Amygdala (tissue), 56 donors: ENCODE data around the gene CHST11.

Experiments
- DNase-seq, 56 donors: peaks; one replicate each; lab custom pipeline; 2025; lab: John Stamatoyannopoulos, UW

CHST11 gene

GRCh38 chr12:104659058-104659457 is 202.3 kb downstream of the CHST11 start:
- no peak for DNase-seq

GRCh38 chr12:104662203-104662602 is 205.5 kb downstream of the CHST11 start:
- no peak for DNase-seq

- no peak for DNase-seq
These were observed 206.2 kb downstream of the CHST11 start for GRCh38 chr12:104662908-104663307.

GRCh38 chr12:104664351-104664750 is 207.6 kb downstream of the CHST11 start:
- DNase-seq: no peak

- no peak for DNase-seq
These were observed 208.5 kb downstream of the CHST11 start for GRCh38 chr12:104665296-104665695.

GRCh38 chr12:104667139-104667538 is 210.4 kb downstream of the CHST11 start:
- DNase-seq: no peak

- DNase-seq: peak in 8 of 56 donors; percentile 14 to 51 (median 21)
These were observed 211.5 kb downstream of the CHST11 start for GRCh38 chr12:104668274-104668718.

GRCh38 chr12:104669089-104669721 is 212.5 kb downstream of the CHST11 start:
- peak in 55 of 56 donors; percentile 35 to 95 (median 82) for DNase-seq

GRCh38 chr12:104669851-104670337 is 213.1 kb downstream of the CHST11 start:
- DNase-seq: no peak

GRCh38 chr12:104670439-104671408 is 214.0 kb downstream of the CHST11 start:
- DNase-seq: no peak

GRCh38 chr12:104671409-104672095 is 214.8 kb downstream of the CHST11 start:
- peak in 34 of 56 donors; percentile 7 to 83 (median 35) for DNase-seq

GRCh38 chr12:104672096-104672445 is 215.3 kb downstream of the CHST11 start:
- no peak for DNase-seq

GRCh38 chr12:104672501-104673265 is 215.9 kb downstream of the CHST11 start:
- DNase-seq: peak in 27 of 56 donors; percentile 14 to 60 (median 26)

GRCh38 chr12:104673294-104673693 is 216.5 kb downstream of the CHST11 start:
- no peak for DNase-seq

- no peak for DNase-seq
These were observed 217.1 kb downstream of the CHST11 start for GRCh38 chr12:104673696-104674482.

GRCh38 chr12:104676636-104677035 is 219.9 kb downstream of the CHST11 start:
- DNase-seq: no peak

- DNase-seq: no peak
These were observed 220.8 kb downstream of the CHST11 start for GRCh38 chr12:104677441-104678089.

GRCh38 chr12:104680070-104680469 is 223.3 kb downstream of the CHST11 start:
- no peak for DNase-seq

- no peak for DNase-seq
These were observed 223.7 kb downstream of the CHST11 start for GRCh38 chr12:104680491-104680890.
